HuH-7 (cell line): ENCODE data around the gene COMP.

Experiments used
- DNase-seq: peaks from one replicate; pipeline ENCODE4 v3.0.0; 2011; ENCODE audit warnings: low spot score

Gene COMP

DNA sequence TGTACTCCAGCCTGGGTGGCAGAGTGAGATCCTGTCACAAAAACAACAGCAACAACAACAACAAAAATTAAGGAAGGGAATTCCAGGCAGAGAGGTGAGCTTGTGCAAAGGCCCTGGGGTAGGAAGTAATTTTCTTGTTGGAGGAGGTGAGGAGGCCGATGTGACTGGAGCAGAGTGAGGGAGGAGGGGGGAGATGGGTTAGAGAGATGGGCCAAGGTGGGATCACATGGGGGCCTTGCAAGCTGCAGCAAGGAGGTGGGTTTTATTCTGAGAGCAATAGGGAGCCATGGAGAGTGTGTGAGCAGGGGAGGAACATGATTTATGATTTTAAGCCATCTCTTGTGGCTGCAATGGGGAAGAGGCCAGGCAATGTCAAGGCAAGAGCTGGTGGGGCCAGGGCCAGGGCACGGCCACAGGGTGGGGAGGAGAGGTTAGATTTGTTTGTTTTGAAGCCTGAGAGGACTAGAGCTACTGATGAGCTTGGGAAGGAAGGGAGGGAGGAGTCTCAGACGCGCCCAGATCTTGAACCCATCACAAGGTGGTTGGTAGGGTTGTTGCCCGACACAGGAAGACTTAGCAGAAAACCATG lies 12.5 kb upstream of the COMP start:
- DNase-seq = no peak

GRCh38 chr19:18802354-18802753 lies 11.2 kb upstream of the COMP start:
- no peak for DNase-seq

GRCh38 chr19:18800636-18801035 lies 9.5 kb upstream of the COMP start:
- DNase-seq = no peak

GRCh38 chr19:18800079-18800478 lies 9.0 kb upstream of the COMP start:
- DNase-seq = no peak

GRCh38 chr19:18799389-18799970 lies 8.4 kb upstream of the COMP start:
- no peak for DNase-seq

DNA sequence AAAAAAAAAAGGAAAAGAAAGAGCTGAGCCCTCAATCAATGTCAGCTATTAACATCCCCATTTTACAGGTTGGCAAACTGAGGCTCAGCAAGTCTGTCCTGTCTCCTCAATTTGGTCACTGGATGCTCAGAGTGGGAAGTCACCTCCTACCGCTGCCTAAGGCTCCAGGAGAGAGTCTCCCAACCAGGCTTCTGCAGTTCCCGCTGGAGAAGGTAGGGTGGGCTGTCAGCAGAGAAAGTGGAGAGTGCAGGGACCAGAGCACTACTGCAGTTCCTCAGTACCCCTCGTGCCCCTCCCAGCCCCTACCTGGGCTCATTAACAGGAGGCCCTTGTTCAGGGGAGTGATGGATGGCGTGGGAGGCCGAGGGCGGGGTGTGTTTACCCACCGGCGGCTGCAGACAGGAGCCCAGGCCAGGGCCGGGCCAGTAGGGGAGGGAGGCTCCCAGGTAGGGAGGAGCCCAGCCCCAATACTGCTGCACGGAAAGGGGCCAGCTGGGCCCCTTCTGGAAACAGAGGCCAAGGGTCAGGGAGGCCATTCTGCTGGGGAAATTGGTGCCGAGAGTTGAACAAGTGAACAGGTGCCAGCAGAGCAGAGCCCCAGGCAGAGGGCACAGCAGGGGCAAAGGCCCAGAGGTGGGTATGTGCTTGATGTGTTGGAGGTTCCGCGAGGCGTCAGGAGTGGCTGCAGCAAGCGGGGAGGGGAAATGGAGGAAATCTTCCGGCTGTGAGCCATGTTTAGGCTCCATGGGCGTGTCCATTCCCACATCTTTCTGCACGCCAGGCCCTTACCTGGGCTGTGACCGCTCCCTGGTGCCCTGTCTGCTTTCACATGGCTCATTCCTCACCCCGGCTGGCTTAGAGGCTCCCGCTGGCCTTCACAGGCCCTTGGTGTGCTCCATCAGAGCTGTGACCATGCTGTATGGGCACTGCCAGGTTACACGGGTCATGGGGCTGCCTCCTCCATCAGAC lies 7.6 kb upstream of the COMP start:
- DNase-seq = peak; percentile 54

- DNase-seq = no peak
These were observed 5.1 kb upstream of the COMP start for GRCh38 chr19:18796239-18796638.

DNA sequence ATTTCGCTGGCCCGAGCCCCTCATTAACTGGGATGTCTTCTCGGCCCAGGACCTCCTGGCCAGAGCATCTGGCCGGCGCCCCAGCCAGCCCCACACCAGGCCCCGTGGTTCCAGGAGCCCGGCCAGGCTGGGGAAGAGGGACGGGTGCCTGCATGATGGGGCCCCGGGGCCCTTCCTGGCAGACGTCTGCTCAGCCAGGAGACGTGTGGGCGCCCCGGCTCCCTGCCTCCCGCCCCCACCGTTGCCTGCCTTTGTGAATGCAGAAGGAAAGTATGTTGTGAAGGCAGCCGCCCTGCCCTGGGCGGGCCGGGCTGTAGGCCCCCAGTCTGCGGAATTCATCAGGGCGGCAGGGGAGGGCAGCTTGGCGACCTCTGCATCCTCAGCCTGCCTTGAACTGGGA lies 4.4 kb upstream of the COMP start:
- DNase-seq = no peak

DNA sequence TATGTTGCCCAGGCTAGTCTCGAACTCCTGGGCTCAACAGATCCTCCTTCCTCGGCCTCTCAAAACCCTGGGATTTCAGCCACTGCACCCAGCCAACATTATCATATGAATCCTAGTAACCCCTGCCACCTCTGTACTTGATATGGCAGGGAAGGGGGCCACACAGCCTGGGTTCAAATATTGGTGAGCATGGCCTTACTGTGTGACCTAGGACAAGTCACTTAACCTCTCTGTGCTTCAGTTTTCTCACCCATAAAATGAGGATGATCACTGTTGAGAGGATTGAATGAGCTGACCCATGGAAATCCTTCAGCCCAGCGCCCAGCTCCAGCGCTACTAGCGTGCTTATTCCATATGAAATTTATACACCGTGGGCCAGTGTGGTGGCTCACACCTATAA lies 3.6 kb upstream of the COMP start:
- DNase-seq = no peak

DNA sequence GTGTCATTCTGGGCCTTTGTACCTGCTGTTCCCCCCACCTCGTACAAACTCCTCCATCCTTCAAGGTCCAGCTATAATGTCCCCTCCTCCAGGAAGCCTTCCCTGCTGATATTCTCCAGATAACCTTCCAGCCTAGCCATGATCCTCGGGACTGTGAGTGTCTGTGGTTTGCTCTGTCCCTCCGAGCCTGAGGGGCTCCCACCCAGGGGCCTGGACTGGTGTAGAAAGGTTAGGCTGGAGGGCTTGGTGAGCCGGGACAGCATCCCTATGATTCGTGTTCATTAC lies 2.9 kb upstream of the COMP start:
- DNase-seq = no peak

DNA sequence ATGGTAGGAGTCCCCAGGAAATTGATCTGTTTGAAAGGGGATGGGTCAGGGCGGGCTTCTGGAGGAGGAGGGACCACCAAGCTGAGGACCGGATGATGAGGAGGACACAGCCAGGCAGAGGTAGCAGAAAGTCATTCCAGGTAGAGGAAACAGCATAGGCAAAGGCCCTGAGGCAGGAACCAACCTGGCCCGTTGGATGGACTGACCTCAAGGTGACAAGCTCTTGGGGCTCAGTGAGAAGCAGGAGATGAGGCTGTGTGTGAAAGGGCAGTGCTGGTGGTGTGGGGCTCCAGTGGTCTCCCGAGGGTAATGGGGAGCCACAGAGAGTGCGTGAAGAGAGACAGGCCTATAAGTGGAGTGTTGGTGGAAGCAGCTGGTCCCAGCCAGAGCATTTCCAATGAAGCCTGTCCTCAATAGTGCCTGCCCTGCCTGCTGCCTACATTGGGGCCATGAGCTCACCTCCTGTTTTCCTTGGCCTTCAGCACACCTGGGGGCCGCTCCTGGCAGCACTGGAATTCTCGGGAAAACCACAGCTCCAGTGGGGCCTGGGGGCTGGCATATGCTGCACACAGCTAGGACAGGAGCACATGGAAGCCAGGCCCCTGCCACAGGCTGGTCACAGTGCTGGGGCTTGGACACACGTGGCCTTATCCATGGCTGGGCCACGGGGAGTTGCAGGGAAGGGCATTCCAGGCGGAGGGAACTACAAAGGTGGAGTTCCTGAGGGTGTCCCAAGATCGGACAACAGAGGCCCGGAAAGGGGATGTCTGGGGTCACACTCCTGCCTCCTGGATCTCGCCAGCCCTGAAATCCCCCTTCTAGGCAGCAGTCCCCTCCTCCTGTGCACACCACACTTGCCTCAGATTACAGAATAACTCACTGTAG lies 2.3 kb upstream of the COMP start:
- DNase-seq = no peak

DNA sequence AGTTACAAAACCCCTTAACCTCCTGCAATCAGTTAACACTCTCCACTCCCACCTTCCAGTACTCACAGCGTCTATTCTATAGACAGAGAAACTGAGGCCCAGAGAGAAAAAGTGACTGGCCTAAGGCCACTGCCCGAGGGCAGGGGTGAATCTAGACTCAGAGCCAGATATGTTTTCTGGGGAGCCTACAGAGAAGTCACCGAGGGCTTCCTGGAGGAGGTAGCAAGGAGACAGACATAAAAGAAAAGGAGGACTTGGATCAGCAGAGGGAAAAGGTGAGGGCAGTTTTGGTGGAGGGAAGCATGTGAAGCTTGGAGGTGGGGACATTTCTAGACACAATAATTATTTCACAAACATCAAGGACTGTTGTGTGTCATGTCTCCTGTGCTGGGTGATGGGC lies 1.6 kb upstream of the COMP start:
- DNase-seq = no peak

- DNase-seq = no peak
These were observed 192 bp upstream of the COMP start for GRCh38 chr19:18791315-18791678.

GRCh38 chr19:18789883-18790565 lies 1.1 kb downstream of the COMP start:
- DNase-seq = no peak

GRCh38 chr19:18789422-18789869 lies 1.7 kb downstream of the COMP start:
- no peak for DNase-seq

GRCh38 chr19:18788529-18789421 lies 2.3 kb downstream of the COMP start:
- no peak for DNase-seq

GRCh38 chr19:18785179-18786124 lies 5.7 kb downstream of the COMP start:
- DNase-seq = peak; percentile 95

GRCh38 chr19:18784786-18785120 lies 6.4 kb downstream of the COMP start:
- no peak for DNase-seq

GRCh38 chr19:18783958-18784785 lies 6.9 kb downstream of the COMP start:
- no peak for DNase-seq
